GM18505 (cell line): ENCODE data around the gene FGFR2.

Experiments
- ATAC-seq: cut with Tn5 transposase; IDR thresholded peaks from one replicate; pipeline ENCODE4 v1.9.1; 2021; ENCODE audit not compliant: unreplicated experiment
- POLR2A ChIP-seq: IDR thresholded peaks from 4 replicates; pipeline ENCODE4 v1.6.1; 2011; ENCODE audit warnings: borderline replicate concordance; ENCODE audit not compliant: insufficient read depth, insufficient read length; ENCODE audit errors: extremely low read depth

Gene FGFR2

GRCh38 chr10:121433965-121434364 lies 164.3 kb downstream of the FGFR2 start:
- no peak for ATAC-seq
- no peak for TF ChIP-seq POLR2A

GRCh38 chr10:121428867-121429266 lies 169.4 kb downstream of the FGFR2 start:
- TF ChIP-seq POLR2A, result no peak
- no peak for ATAC-seq
